HEK293 (cell line): ENCODE data around the gene ALDH4A1.

Source experiments
- CTCF ChIA-PET: fragments of 350-600 bp; formaldehyde crosslinking; extraction: SDS; loops from one replicate; lab custom pipeline; 2021; ENCODE audit warnings: antibody characterized with exemption; lab: Yijun Ruan, JAX
- POLR2A ChIA-PET: fragments of 300-600 bp; formaldehyde crosslinking; extraction: SDS; loops from one replicate; lab custom pipeline; 2020; ENCODE audit warnings: antibody characterized with exemption, inconsistent platforms; lab: Yijun Ruan, JAX
- H3K27ac ChIP-seq: fragments of 200-500 bp; sonication (Bioruptor generic); 2 replicates; pipeline ENCODE4 v1.5.1; 2014; ENCODE audit warnings: low read depth, low read length, control low read depth, inconsistent platforms; ENCODE audit errors: extremely low read depth
- H3K36me3 ChIP-seq, 2 experiments: fragments of 200-500 bp in 1 of 2; sonication (Bioruptor generic) in 1 of 2; 1 replicate in 1 of 2; 2 replicates in 1 of 2; pipeline ENCODE4 v1.5.1; 2014 to 2017; ENCODE audit warnings: inconsistent platforms in 2 of 2, low read length in 2 of 2; ENCODE audit not compliant: control insufficient read depth in 2 of 2, insufficient read depth in 1 of 2
- H3K4me1 ChIP-seq: fragments of 200-500 bp; sonication (Bioruptor generic); 2 replicates; pipeline ENCODE4 v1.5.1; 2014; ENCODE audit warnings: mild to moderate bottlenecking, low read length, inconsistent platforms; ENCODE audit not compliant: control insufficient read depth, insufficient read depth
- H3K4me3 ChIP-seq: 2 replicates; pipeline ENCODE4 v1.5.1; 2011; ENCODE audit warnings: low read depth, mild to moderate bottlenecking, control low read depth, low read length, moderate library complexity
- H3K9me3 ChIP-seq: fragments of 200-500 bp; sonication (Bioruptor generic); 2 replicates; pipeline ENCODE4 v1.5.1; 2014; ENCODE audit warnings: low read depth, low read length, inconsistent platforms; ENCODE audit not compliant: control insufficient read depth, insufficient read depth
- EGR2 ChIP-seq: fragments of 450-650 bp; formaldehyde crosslinking; IDR thresholded peaks from 2 replicates; pipeline ENCODE4 v1.5.1; 2016; ENCODE audit warnings: low read depth, missing biosample characterization, missing genetic modification characterization
- GLI4 ChIP-seq: fragments of 450-650 bp; formaldehyde crosslinking; IDR thresholded peaks from 2 replicates; pipeline ENCODE4 v1.5.1; 2016; ENCODE audit warnings: missing biosample characterization, missing genetic modification characterization
- GLIS1 ChIP-seq: fragments of 450-650 bp; formaldehyde crosslinking; IDR thresholded peaks from 2 replicates; pipeline ENCODE4 v1.5.1; 2016; ENCODE audit warnings: missing biosample characterization, missing genetic modification characterization
- KLF1 ChIP-seq: fragments of 450-650 bp; formaldehyde crosslinking; IDR thresholded peaks from 2 replicates; pipeline ENCODE4 v1.5.1; 2016; ENCODE audit warnings: missing biosample characterization, missing genetic modification characterization
- KLF9 ChIP-seq: fragments of 450-650 bp; formaldehyde crosslinking; IDR thresholded peaks from 2 replicates; pipeline ENCODE4 v1.5.1; 2016; ENCODE audit warnings: missing biosample characterization, missing genetic modification characterization, low read depth
- OVOL3 ChIP-seq: fragments of 450-650 bp; formaldehyde crosslinking; IDR thresholded peaks from 2 replicates; pipeline ENCODE4 v1.5.1; 2016; ENCODE audit warnings: missing biosample characterization, missing genetic modification characterization
- SCRT2 ChIP-seq: fragments of 450-650 bp; formaldehyde crosslinking; IDR thresholded peaks from 2 replicates; pipeline ENCODE4 v1.5.1; 2016; ENCODE audit warnings: missing biosample characterization, missing genetic modification characterization
- SP7 ChIP-seq: fragments of 450-650 bp; formaldehyde crosslinking; IDR thresholded peaks from 2 replicates; pipeline ENCODE4 v1.5.1; 2016; ENCODE audit warnings: missing biosample characterization, missing genetic modification characterization
- TRIM28 ChIP-seq: IDR thresholded peaks from 2 replicates; pipeline ENCODE4 v1.6.1; 2011; ENCODE audit warnings: low read length, control low read depth, borderline replicate concordance
- ZBTB1 ChIP-seq: fragments of 450-650 bp; formaldehyde crosslinking; IDR thresholded peaks from 2 replicates; pipeline ENCODE4 v1.5.1; 2016; ENCODE audit warnings: missing biosample characterization, missing genetic modification characterization
- ZBTB49 ChIP-seq: fragments of 450-650 bp; formaldehyde crosslinking; IDR thresholded peaks from 2 replicates; pipeline ENCODE4 v1.5.1; 2016; ENCODE audit warnings: missing biosample characterization, missing genetic modification characterization, low read depth
- ZNF112 ChIP-seq: fragments of 450-650 bp; formaldehyde crosslinking; IDR thresholded peaks from 2 replicates; pipeline ENCODE4 v1.5.0; 2017; ENCODE audit warnings: missing biosample characterization, missing genetic modification characterization
- ZNF121 ChIP-seq: fragments of 450-650 bp; formaldehyde crosslinking; IDR thresholded peaks from 2 replicates; pipeline ENCODE4 v1.5.1; 2016; ENCODE audit warnings: missing biosample characterization, missing genetic modification characterization
- ZNF175 ChIP-seq: fragments of 450-650 bp; formaldehyde crosslinking; IDR thresholded peaks from 2 replicates; pipeline ENCODE4 v1.5.1; 2016; ENCODE audit warnings: missing biosample characterization, missing genetic modification characterization
- ZNF24 ChIP-seq: fragments of 450-650 bp; formaldehyde crosslinking; IDR thresholded peaks from 2 replicates; pipeline ENCODE4 v1.5.1; 2016; ENCODE audit warnings: missing biosample characterization, missing genetic modification characterization
- ZNF274 ChIP-seq, 2 experiments: fragments of 200-500 bp in 1 of 2; fragments of 450-650 bp in 1 of 2; sonication (Bioruptor generic) in 1 of 2; formaldehyde crosslinking in 1 of 2; IDR thresholded peaks; 2 replicates each; pipeline versions ENCODE4 v1.5.1 to v1.6.1; 2014 to 2016; ENCODE audit warnings: borderline replicate concordance in 1 of 2, inconsistent platforms in 1 of 2, low read length in 1 of 2, missing biosample characterization in 1 of 2, missing genetic modification characterization in 1 of 2
- ZNF366 ChIP-seq: fragments of 450-650 bp; formaldehyde crosslinking; conservative IDR thresholded peaks from 2 replicates; pipeline ENCODE4 v1.5.1; 2016; ENCODE audit warnings: missing biosample characterization, missing genetic modification characterization
- ZNF518A ChIP-seq: fragments of 450-650 bp; formaldehyde crosslinking; conservative IDR thresholded peaks from 2 replicates; pipeline ENCODE4 v1.5.1; 2016; ENCODE audit warnings: low read depth, missing biosample characterization, missing genetic modification characterization
- ZNF549 ChIP-seq: fragments of 450-650 bp; IDR thresholded peaks from 2 replicates; pipeline ENCODE4 v1.5.1; 2018; ENCODE audit warnings: missing biosample characterization, missing genetic modification characterization, mild to moderate bottlenecking, inconsistent platforms, moderate library complexity
- ZNF626 ChIP-seq: fragments of 450-650 bp; sonication (Bioruptor Pico); formaldehyde crosslinking; IDR thresholded peaks from 2 replicates; pipeline ENCODE4 v1.5.1; 2018; ENCODE audit warnings: missing biosample characterization, missing genetic modification characterization, inconsistent platforms
- ZNF629 ChIP-seq: fragments of 450-650 bp; formaldehyde crosslinking; IDR thresholded peaks from 2 replicates; pipeline ENCODE4 v1.5.1; 2017; ENCODE audit warnings: missing biosample characterization, missing genetic modification characterization
- ZNF677 ChIP-seq: fragments of 450-650 bp; IDR thresholded peaks from 2 replicates; pipeline ENCODE4 v1.5.0; 2018; ENCODE audit warnings: missing biosample characterization, mild to moderate bottlenecking, missing genetic modification characterization, moderate library complexity
- ZNF792 ChIP-seq: fragments of 450-650 bp; formaldehyde crosslinking; IDR thresholded peaks from 2 replicates; pipeline ENCODE4 v1.5.1; 2016; ENCODE audit warnings: missing biosample characterization, missing genetic modification characterization
- TF ChIP-seq, protein P1 (sequence below): fragments of 450-650 bp; IDR thresholded peaks from 2 replicates; pipeline ENCODE4 v1.5.1; 2018; ENCODE audit warnings: missing biosample characterization, mild to moderate bottlenecking, missing genetic modification characterization
- TF ChIP-seq, protein P2 (sequence below): fragments of 450-650 bp; formaldehyde crosslinking; IDR thresholded peaks from 2 replicates; pipeline ENCODE4 v1.5.0; 2017; ENCODE audit warnings: missing biosample characterization, missing genetic modification characterization, borderline replicate concordance

The ALDH4A1 gene

GRCh38 chr1:18919956-18920355 is 17.6 kb upstream of the ALDH4A1 start:
- H3K4me1 ChIP-seq: peaks cover 9% of the 10 kb centered on the region
- ChIA-PET POLR2A (no interaction called here), CTCF (interaction anchor here (1.3 kb wide), 1 partner anchor 13 kb away, joined by 3 read pairs; no protein-coding TSS in a partner anchor)
- H3K27ac ChIP-seq: no peak overlapping the region
- TF ChIP-seq ZNF121 (tag by site-specific recombination) (no peak), KLF9 (tag by site-specific recombination) (no peak), ZNF175 (no peak), GLI4 (no peak), ZBTB49 (tag by site-specific recombination) (no peak), ZNF112 (tag by site-specific recombination) (no peak), OVOL3 (no peak), TRIM28 (no peak), ZNF549 (tag by site-specific recombination) (no peak), ZNF626 (tag by site-specific recombination) (no peak), ZNF274 (IDR thresholded peaks at IDR 0.05; ENCODE audit: low read length) (no peak), ZNF274 (tag by site-specific recombination; IDR thresholded peaks at IDR 0.05; ENCODE audit: borderline replicate concordance) (no peak), SCRT2 (no peak), ZBTB1 (tag by site-specific recombination) (no peak), ZNF792 (tag by site-specific recombination) (no peak), ZNF629 (no peak), ZNF24 (tag by site-specific recombination) (no peak)
- TF ChIP-seq, protein P1, sequence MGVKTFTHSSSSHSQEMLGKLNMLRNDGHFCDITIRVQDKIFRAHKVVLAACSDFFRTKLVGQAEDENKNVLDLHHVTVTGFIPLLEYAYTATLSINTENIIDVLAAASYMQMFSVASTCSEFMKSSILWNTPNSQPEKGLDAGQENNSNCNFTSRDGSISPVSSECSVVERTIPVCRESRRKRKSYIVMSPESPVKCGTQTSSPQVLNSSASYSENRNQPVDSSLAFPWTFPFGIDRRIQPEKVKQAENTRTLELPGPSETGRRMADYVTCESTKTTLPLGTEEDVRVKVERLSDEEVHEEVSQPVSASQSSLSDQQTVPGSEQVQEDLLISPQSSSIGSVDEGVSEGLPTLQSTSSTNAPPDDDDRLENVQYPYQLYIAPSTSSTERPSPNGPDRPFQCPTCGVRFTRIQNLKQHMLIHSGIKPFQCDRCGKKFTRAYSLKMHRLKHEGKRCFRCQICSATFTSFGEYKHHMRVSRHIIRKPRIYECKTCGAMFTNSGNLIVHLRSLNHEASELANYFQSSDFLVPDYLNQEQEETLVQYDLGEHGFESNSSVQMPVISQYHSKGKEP (tag by site-specific recombination): no peak
- no peak overlapping the region for H3K4me3 ChIP-seq
- peaks cover 0 to 47% of the 10 kb centered on the region in 2 experiments; a peak in 1 of 3 replicates for H3K36me3 ChIP-seq
- no peaks in the 10 kb centered on the region for H3K9me3 ChIP-seq

- H3K36me3 ChIP-seq: peaks cover 0 to 47% of the 10 kb centered on the region in 2 experiments; a peak in 1 of 3 replicates
- H3K27ac ChIP-seq: no peak overlapping the region
- no peak overlapping the region for H3K4me3 ChIP-seq
- ChIA-PET CTCF (interaction anchor here (1.3 kb wide), 1 partner anchor 12 kb away, joined by 3 read pairs; no protein-coding TSS in a partner anchor), POLR2A (no interaction called here)
- peaks cover 9% of the 10 kb centered on the region for H3K4me1 ChIP-seq
- H3K9me3 ChIP-seq: no peaks in the 10 kb centered on the region
- TF ChIP-seq, protein P2, sequence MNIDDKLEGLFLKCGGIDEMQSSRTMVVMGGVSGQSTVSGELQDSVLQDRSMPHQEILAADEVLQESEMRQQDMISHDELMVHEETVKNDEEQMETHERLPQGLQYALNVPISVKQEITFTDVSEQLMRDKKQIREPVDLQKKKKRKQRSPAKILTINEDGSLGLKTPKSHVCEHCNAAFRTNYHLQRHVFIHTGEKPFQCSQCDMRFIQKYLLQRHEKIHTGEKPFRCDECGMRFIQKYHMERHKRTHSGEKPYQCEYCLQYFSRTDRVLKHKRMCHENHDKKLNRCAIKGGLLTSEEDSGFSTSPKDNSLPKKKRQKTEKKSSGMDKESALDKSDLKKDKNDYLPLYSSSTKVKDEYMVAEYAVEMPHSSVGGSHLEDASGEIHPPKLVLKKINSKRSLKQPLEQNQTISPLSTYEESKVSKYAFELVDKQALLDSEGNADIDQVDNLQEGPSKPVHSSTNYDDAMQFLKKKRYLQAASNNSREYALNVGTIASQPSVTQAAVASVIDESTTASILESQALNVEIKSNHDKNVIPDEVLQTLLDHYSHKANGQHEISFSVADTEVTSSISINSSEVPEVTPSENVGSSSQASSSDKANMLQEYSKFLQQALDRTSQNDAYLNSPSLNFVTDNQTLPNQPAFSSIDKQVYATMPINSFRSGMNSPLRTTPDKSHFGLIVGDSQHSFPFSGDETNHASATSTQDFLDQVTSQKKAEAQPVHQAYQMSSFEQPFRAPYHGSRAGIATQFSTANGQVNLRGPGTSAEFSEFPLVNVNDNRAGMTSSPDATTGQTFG (tag by site-specific recombination): no peak
- TF ChIP-seq ZNF366 (tag by site-specific recombination) (no peak), ZNF677 (no peak), KLF1 (tag by site-specific recombination) (no peak), EGR2 (tag by site-specific recombination) (peak; percentile 83), GLIS1 (tag by site-specific recombination) (no peak), ZNF549 (tag by site-specific recombination) (no peak), SP7 (tag by site-specific recombination) (no peak), ZNF518A (tag by site-specific recombination) (no peak)
Measured at GRCh38 chr1:18919197-18919905, 17.0 kb upstream of the ALDH4A1 start.
